HG03039 (cell line): ENCODE results near the gene CIB4.

Source experiments
- ATAC-seq: cut with Tn5 transposase; IDR thresholded peaks from one replicate; pipeline ENCODE4 v1.9.1; 2021; ENCODE audit warnings: mild to moderate bottlenecking, moderate library complexity; ENCODE audit not compliant: unreplicated experiment

Gene CIB4

GRCh38 chr2:26532301-26533250 lies 108.6 kb downstream of the CIB4 start:
- ATAC-seq, result no peak
